SK-N-SH treated with all-trans-retinoic acid at 6 μM for 48 hours (cell line): ENCODE data around the gene CD40.

Experiments used
- GLIS3 ChIP-seq: fragments of 250-450 bp; sonication (Bioruptor Pico); IDR thresholded peaks from 2 replicates; pipeline ENCODE4 v1.5.0; 2020; ENCODE audit warnings: mild to moderate bottlenecking, moderate library complexity
- ZFP3 ChIP-seq: fragments of 250-450 bp; sonication (Bioruptor Pico); IDR thresholded peaks from 2 replicates; pipeline ENCODE4 v1.5.0; 2020; ENCODE audit warnings: mild to moderate bottlenecking, moderate library complexity
- ZNF8 ChIP-seq: fragments of 450-650 bp; formaldehyde crosslinking; IDR thresholded peaks from 2 replicates; pipeline ENCODE4 v1.5.0; 2020; ENCODE audit warnings: mild to moderate bottlenecking, moderate library complexity

DNA sequence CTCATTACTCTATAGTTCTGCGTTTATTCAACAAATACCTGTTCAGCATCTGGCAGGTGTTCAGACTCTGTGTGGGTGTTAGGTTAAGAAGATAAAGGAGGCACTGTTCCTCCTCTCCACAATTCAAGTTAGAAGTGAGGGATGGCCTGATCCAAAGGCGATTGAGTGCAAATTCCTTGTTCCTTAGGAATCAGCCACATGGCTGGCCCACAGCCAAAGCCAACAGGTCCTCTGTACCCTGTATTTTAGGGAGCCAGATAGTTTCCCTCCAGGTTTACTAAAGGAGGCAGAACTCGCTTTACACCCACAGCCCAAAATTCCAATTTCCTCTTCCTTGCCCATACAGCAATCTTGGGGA lies 5.0 kb upstream of the CD40 start:
- TF ChIP-seq ZNF8 (CRISPR knock-in tag) (no peak), GLIS3 (CRISPR knock-in tag) (no peak), ZFP3 (CRISPR knock-in tag) (no peak)
